ENCODE measurements around the gene OR13F1. TPM values are rescaled to one million over a fixed set of nuclear protein-coding genes. Genes with fewer than 3 reads are reported as not detected.
"Not testable (repeated sequence)": the region's sequence is repeated elsewhere in the genome, so short reads cannot be mapped to it uniquely, and the experiment has no call there.

The OR13F1 gene, protein sequence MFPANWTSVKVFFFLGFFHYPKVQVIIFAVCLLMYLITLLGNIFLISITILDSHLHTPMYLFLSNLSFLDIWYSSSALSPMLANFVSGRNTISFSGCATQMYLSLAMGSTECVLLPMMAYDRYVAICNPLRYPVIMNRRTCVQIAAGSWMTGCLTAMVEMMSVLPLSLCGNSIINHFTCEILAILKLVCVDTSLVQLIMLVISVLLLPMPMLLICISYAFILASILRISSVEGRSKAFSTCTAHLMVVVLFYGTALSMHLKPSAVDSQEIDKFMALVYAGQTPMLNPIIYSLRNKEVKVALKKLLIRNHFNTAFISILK
- not detected for total RNA-seq
- long read RNA-seq: 0 reads

DNA sequence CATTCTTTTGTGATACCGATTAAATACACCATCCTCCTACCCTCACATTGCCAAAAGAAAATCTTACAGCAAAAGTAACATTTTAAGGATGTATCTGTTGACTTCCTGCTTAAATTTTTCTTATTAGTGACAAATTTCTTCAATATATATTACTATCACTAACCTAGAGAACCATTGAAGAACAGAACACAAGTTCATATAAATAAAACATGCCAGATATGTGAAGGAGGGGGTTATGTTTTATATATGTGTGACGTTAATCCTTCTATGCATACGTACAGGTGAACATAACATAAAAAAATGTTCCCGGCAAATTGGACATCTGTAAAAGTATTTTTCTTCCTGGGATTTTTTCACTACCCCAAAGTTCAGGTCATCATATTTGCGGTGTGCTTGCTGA lies at the start of gene OR13F1:
OR13F1 (plus strand) TSS at position 301 of the 400 bp plus-strand sequence; CDS start at position 301, 0 bp downstream.
- ATAC-seq: no peak
- intact Hi-C loops (cut with micrococcal nuclease): no loop called here
- DNase-seq: no peak

DNA sequence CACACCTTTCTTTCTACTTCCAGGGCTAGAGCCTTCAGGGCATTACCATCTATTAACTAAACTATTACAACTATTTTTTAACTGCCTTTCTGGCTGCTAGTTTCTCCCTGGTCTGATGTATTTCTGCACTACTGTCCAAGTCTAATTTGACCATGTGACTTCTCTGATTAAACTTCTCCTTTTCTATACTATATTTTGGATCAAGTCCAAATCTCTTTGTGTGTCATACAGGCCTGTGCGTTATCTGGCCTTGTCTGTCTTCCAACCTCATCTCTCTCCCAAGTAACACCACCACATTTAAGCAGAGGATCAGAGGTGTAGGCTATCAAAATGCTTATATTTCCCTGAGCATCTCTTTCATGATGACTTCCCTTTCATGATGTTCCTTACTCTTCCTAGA lies 47.2 kb upstream of the OR13F1 start:
- intact Hi-C loops (cut with micrococcal nuclease): no loop called here
- no peak for ATAC-seq
- no peak for DNase-seq

DNA sequence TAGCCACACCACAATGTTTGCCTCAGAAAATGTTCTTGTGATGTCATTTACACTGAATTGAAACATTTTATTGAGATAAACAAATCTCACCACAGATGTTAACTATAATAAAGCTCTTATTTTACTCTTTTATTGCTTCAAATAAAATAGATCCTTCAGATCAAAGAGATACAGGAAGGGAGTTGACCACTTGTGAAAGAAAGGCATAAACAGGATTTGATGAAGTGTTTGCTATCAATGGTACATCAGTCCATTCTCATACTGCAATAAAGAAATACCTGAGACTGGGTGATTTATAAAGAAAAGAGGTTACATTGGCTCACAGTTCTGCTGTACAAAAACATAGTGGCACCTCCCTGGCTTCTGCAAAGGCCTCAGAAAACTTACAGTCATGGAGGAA lies 40.2 kb upstream of the OR13F1 start:
- ATAC-seq (no peak), DNase-seq (no peak)
- intact Hi-C loops (cut with micrococcal nuclease): no loop called here

DNA sequence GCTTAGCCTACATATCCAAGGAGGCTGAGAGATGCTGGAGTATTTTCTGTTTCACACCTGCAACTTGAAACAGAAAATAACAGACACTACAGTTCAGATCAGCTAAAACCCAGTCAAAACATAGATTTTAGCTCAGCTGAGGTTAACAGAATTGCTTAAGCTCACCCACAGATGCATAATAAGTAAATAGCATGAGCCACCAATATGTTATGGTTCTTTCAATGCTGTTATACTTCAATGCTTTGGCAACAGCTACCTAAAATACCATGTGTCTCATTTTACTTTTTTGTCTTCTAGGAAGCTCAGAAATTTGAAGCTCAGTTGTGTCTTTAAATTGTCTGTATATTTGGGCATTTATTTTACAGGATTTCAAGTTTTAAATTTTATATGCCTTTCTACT lies 35.8 kb upstream of the OR13F1 start:
- ATAC-seq (no peak), DNase-seq (no peak)
- intact Hi-C loops (cut with micrococcal nuclease): no loop called here

DNA sequence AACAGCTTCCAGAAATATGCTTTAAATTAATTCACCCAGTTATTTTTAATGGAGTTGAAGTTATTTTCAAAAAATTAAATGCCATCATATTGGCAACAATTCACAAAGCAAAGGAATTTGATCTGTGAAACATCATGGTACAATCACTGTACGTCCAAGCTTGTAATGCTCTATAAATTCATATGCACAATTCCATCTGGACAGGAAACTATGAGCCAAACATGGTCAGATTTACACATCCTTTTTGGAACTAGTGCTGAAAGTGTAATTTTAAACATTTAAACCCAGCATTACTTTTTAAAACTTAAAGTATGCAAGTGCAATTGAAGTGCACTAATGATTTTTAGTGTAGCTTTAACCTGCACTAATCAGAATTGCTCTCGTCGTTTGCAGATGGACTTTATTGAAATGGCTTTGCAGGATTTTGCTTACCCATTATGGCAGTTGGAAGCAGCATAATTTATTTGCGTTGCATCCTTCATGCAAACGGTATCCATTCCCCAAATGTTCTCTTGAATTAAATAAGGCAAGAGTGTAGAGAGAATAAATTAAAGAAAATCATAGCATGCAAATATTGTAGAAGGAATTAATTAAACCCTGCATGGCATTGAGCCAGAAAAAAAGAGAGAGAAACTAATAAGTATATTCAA lies 21.0 kb upstream of the OR13F1 start:
- intact Hi-C loops (cut with micrococcal nuclease): no loop called here
- DNase-seq: no peak
- ATAC-seq: no peak

DNA sequence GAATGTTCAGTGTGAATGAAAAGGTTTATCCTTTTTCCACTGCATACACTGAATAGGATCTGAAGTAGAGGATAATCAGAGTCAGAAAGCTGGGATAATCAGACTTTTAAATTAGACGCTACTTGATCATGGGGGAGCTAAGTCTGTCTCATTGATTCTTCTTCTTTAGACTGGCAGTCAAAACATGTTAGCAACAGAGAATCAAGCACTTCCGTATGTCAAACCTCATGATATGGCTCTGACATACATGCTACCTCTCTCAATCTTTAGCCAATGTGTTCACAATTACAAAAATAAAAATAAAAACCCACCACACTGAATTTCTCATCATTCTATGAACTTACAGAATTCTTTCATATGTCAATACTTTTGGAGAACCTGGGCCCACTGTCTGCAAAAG lies 19.0 kb upstream of the OR13F1 start:
- DNase-seq: no peak
- intact Hi-C loops (cut with micrococcal nuclease): no loop called here
- no peak for ATAC-seq

DNA sequence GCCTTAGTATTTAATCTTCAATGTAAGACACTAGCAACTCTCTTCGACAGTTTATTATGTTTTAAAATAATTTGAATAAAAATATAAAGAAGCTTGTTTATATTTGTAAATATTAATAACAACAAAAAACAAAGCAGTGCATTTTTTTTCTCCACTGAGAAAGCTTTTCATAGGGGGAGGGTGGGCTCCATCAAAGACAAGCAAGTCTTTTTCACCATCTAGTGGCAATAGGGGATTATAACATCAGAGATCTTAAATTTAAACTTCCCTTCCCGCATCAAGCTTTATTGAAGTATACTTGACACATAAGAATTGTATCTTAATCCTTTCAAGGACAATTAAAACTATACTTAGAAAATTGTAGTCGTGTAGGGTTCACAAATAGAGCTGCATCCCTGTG lies 9.3 kb upstream of the OR13F1 start:
- intact Hi-C loops (cut with micrococcal nuclease): no loop called here
- no peak for DNase-seq
- no peak for ATAC-seq

DNA sequence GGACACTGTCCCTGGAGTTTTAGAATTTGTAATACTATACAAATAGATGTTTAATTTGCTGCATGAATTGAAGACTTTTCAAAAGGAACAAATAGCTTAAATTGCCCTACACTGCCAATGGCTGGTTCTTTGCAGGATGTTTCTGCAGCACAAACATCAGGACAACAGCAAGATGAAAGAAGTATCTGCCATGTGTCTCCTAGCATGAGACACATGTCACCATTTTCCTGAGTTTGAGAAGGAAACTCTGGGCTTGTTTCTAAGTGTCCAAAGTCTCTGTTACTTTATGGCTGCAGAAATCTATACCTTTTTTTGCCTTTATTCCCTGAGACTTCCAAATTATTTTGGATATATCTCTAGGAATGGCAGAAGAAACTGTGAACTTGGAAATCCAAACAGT lies 623 bp upstream of the OR13F1 start:
- DNase-seq (no peak), ATAC-seq (no peak)
- intact Hi-C loops (cut with micrococcal nuclease): no loop called here

DNA sequence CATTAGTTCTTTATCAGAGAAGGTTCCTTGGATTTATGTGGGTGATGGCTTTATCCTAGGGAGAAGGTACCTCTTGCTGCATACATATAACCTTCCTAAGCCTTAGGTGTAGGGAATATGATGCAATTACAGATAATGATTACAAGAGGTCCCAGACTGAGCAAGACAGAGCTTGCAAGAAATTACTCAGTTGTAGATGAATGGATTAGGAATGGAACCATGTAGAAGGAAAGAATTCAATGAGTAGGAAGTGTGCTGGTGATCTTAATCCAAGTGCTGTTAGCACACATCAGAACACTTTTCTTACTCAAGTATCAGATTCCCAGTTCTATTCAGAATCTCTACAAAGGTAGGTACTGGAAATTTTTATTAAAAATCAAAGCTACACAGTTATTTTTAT lies 2.5 kb downstream of the OR13F1 start:
- intact Hi-C loops (cut with micrococcal nuclease): no loop called here
- no peak for DNase-seq
- ATAC-seq: no peak

DNA sequence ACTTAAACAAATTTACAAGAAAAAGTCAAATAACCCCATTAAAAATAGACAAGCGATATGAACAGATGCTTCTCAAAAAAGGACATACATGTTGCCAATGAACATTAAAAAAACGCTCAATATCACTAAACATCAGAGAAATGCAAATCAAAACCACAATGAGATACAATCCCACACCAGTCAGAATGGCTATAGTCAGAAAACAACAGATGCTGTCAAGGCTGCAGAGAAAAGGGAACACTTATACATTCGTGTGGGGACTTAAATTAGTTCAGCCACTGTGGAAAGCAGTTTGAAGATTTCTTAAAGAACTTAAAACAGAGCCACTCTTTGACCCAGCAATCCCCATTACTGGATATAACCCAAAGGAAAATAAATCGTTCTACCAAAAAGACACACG lies 10.8 kb downstream of the OR13F1 start:
- intact Hi-C loops (cut with micrococcal nuclease): no loop called here
- DNase-seq: no peak
- ATAC-seq: no peak

DNA sequence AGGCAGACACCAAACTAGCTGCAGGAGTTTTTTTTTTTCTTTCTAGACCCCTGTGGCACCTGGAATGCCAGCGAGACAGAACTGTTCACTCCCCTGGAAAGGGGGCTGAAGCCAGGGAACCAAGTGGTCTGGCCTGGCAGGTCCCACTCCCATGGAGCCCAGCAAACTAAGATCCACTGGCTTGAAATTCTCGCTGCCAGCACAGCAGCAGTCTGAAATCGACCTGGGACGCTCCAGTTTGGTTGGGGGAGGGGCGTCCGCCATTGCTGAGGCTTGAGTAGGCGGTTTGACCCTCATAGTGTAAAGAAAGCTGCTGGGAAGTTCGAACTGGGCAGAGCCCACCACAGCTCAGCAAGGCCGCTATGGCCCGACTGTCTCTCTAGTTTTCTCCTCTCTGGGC lies 16.2 kb downstream of the OR13F1 start:
- ATAC-seq; DNase-seq; intact Hi-C loops (cut with micrococcal nuclease): not testable (repeated sequence)

DNA sequence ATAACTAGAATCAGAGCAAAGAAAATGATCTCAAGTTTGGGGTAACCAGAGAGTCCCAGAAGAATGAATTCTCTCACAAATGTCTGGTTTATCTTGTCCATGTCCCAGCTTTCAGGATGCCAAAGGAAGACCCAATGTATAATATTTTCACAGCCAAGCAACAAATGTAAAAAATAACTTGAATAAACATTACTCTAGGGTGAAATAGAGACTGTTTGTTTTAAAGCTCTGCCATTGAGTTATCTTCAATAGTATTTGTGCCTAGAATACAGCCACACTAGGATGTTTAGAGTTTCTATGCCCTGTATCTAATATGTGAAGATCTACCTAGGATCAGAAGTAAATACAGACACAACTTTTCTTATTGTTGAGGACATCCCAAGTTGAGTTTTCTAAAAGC lies 23.0 kb downstream of the OR13F1 start, which contains the start of gene OR13C4:
OR13C4 (minus strand) TSS at position 101 of the 400 bp plus-strand sequence; CDS start at position 101, 0 bp downstream.
- ATAC-seq: no peak
- intact Hi-C loops (cut with micrococcal nuclease): no loop called here
- DNase-seq: no peak

DNA sequence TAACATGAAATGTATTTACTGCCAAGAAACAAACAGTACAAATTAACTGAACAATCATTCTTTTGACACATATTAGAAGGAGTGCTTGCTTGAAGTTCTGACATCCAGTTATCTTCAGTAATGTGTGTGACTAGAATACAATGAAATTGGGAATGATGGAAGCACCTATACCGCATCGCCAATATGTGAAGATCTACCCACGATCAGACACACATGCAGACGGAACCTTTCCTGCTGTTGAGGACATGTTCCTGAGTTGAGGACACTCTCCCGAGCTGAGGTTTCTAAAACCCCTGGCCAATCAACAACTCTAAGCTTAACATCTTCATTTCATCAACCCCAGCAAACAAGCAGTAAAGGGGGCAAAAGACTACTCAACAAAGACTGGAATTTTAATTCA lies 32.7 kb downstream of the OR13F1 start, which contains the start of gene OR13C3:
OR13C3 (minus strand) TSS at position 101 of the 400 bp plus-strand sequence. CDS start 133 bp downstream, outside the sequence.
- no peak for ATAC-seq
- intact Hi-C loops (cut with micrococcal nuclease): no loop called here
- no peak for DNase-seq

DNA sequence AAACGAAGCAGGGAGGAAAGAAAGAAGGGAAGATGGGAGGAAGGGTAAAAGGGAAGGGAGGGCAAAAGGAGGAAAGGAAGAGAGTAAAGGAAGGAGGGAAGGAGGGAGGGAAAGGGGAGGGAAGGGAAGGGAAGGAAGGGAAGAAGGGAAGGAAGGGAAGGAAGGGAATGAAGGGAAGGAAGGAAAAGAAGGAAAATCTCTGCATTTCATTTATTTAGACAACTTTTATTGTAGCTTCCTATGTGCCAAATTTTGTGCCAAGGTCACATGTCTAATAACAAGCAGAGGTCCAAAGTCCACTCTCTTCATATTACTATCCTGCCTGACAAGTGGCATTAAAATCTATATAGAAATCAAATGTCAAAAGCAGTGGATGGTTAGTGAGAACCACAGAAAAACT lies 35.2 kb downstream of the OR13F1 start:
- intact Hi-C loops (cut with micrococcal nuclease): no loop called here
- ATAC-seq: no peak
- DNase-seq: no peak

DNA sequence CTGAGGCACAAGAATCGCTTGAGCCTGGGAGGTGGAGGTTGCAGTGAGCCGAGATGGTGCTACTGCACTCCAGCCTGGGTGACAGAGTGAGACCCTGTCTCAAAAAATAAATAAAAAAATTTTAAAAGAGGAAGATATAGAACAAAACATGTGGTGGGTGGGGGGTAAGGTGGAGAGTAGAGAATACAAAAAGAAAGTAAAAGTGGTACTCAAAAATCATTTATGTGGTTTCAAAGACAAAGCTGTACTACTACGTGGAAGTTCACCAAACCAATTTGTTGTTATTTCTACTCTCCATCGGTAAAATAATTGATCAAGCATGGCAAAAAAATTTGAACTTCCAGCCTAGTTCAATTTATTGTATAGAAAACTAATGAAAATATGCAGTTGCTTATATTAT lies 40.6 kb downstream of the OR13F1 start:
- no peak for ATAC-seq
- intact Hi-C loops (cut with micrococcal nuclease): no loop called here
- no peak for DNase-seq

DNA sequence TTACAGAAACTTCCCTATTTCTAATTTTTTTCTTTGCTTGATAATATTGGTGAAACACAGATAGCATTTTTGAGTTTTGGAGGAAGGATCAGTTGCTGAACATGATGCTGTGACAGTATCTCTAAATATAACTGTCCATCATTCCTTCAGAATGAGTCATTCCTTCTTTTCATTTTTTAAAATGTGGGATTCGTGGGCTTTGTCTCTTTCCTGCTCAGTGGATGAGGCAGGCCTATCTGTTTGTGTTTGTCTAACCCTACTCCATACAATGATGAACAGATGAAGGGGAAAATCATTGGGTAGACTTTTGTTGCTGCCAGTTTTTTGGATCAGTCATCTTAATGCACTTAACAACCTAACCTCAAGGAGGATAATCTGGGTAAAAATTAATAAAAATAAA lies 49.2 kb downstream of the OR13F1 start:
- no peak for DNase-seq
- intact Hi-C loops (cut with micrococcal nuclease): no loop called here

More for the DNA sequence above, 49.2 kb downstream of the OR13F1 start:
- no peak for ATAC-seq

Other genes with a start within 250 kb of the OR13F1 start
- not detected for gene OR13C4, start 22.9 kb downstream of the OR13F1 start, total RNA-seq
- not detected for gene OR13C3, start 32.6 kb downstream of the OR13F1 start, total RNA-seq
- not detected for gene OR13C8, start 64.9 kb downstream of the OR13F1 start, total RNA-seq
- gene OR13C5, start 95.2 kb downstream of the OR13F1 start, total RNA-seq: not detected
- not detected for gene OR13C2, start 101.4 kb downstream of the OR13F1 start, total RNA-seq
- gene OR13C9, start 113.9 kb downstream of the OR13F1 start, total RNA-seq: not detected
- gene OR13D1, start 190.3 kb downstream of the OR13F1 start, total RNA-seq: not detected
- 17.3 TPM for gene NIPSNAP3A, start 243.4 kb downstream of the OR13F1 start, total RNA-seq

All from left ventricle myocardium superior (tissue), 1 donor.